ENCODE results near the gene GSTK1.

DNA sequence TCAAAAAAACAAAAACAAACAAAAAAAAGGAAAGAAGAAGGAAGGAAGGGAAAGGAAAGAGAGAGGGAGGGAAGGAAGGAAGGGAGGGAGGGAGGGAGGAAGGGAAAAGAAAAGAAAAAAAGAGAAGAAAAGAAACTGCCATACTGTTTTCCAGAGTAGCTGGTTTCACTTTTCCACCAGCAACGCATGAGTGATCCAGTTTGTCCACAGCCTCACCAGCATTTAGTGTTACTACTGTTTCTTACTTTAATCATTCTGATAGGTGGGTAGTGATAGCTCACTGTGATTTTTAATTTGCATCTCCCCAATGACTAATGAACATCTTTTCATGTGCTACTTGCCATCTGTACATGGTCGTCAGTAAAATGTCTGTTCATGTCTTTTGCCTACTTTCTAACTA lies 9.6 kb downstream of the GSTK1 start:
- TF ChIP-seq, protein P1, sequence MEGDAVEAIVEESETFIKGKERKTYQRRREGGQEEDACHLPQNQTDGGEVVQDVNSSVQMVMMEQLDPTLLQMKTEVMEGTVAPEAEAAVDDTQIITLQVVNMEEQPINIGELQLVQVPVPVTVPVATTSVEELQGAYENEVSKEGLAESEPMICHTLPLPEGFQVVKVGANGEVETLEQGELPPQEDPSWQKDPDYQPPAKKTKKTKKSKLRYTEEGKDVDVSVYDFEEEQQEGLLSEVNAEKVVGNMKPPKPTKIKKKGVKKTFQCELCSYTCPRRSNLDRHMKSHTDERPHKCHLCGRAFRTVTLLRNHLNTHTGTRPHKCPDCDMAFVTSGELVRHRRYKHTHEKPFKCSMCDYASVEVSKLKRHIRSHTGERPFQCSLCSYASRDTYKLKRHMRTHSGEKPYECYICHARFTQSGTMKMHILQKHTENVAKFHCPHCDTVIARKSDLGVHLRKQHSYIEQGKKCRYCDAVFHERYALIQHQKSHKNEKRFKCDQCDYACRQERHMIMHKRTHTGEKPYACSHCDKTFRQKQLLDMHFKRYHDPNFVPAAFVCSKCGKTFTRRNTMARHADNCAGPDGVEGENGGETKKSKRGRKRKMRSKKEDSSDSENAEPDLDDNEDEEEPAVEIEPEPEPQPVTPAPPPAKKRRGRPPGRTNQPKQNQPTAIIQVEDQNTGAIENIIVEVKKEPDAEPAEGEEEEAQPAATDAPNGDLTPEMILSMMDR (IDR thresholded peaks at IDR 0.05) = no peak
- no peak for TF ChIP-seq EZH2 (IDR thresholded peaks at IDR 0.05; ENCODE audit: borderline replicate concordance, insufficient read depth, low read depth, low read length, poor library complexity, severe bottlenecking)

Data from B cell (primary cell).